ENCODE data around the gene SEPHS1. TPM values are rescaled to one million over a fixed set of nuclear protein-coding genes. Genes with fewer than 3 reads are reported as not detected.

SEPHS1 gene
- total and polyA plus RNA-seq, 2 donors (not counting 1 experiment from before 2014, with no cell fraction given), result 14.7 to 29.1 TPM

DNA sequence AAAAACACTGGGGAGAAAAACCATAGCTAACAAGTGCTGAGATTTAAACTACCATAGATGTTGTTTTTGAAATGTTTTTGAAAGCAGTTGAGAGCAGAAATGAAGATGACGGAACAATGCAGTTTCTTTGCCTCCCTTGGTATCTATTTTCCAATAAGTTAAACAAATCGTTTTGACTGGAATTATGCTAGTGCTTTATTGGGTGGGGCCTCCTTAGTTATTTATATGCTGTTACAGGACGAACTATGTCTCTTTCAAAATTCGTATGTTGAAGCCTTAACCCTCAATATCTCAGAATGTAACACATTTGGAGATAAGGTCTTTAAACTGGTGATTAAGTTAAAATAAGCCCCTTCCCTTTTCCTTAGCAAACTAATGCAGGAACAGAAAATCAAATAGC is 45.5 kb upstream of the SEPHS1 start:
- H3K9me3 ChIP-seq (ENCODE audit: control extremely low read depth in 1 of 3, control insufficient read depth in 2 of 3, insufficient read depth in 1 of 3, low read length in 2 of 3), result peaks cover 0 to 5% (median 1%) of the 10 kb centered on the region in 3 donors
- H3K4me3 ChIP-seq (ENCODE audit: control extremely low read depth in 1 of 5, extremely low read depth in 1 of 5, insufficient read depth in 1 of 5, low read depth in 2 of 5, low read length in 4 of 5), result no peak overlapping the region
- no peaks in the 10 kb centered on the region for H3K79me2 ChIP-seq (ENCODE audit: control insufficient read depth, insufficient read depth, low read length)
- DNase-seq (no peak), ATAC-seq (ENCODE audit: low read depth) (no peak)
- ChIA-PET CTCF (no interaction called here), POLR2A (no interaction called here)
- H4K20me1 ChIP-seq (ENCODE audit: control insufficient read depth, insufficient read depth, low read length, poor library complexity, severe bottlenecking), result no peaks in the 10 kb centered on the region
- intact Hi-C loops (cut with micrococcal nuclease), result no loop called here
- peaks cover 0 to 6% (median 0%) of the 10 kb centered on the region in 4 experiments for H3K27me3 ChIP-seq (replicated peaks in 1 of 4; ENCODE audit: control extremely low read depth in 1 of 4, control insufficient read depth in 3 of 4, insufficient read depth in 4 of 4, low read length in 3 of 4)
- no peak overlapping the region for H3K4me2 ChIP-seq (replicated peaks; ENCODE audit: low read depth, low read length, poor library complexity, severe bottlenecking)
- H3K27ac ChIP-seq (ENCODE audit: low read length in 2 of 2), result no peak overlapping the region
- Mint-ChIP-seq H3K4me3 (no peak overlapping the region), H3K27me3 (peaks cover 15% of the 10 kb centered on the region), H3K9me3 (ENCODE audit: insufficient read depth) (no peaks in the 10 kb centered on the region), H3K4me1 (peaks cover 16% of the 10 kb centered on the region), H3K27ac (no peak overlapping the region)
- WGBS (ENCODE audit: insufficient coverage), result no CpG with 5 or more reads among the region's 4 CpGs
- no peaks in the 10 kb centered on the region for H3K36me3 ChIP-seq (replicated peaks in 1 of 2; ENCODE audit: control extremely low read depth in 1 of 2, control insufficient read depth in 1 of 2, extremely low read depth in 1 of 2, insufficient read depth in 2 of 2, low read length in 1 of 2)
- H2AFZ ChIP-seq (ENCODE audit: insufficient read depth, low read depth, low read length, poor library complexity, severe bottlenecking), result no peak overlapping the region
- no peak for TF ChIP-seq EZH2 (IDR thresholded peaks at IDR 0.05; ENCODE audit: borderline replicate concordance, insufficient read depth, low read depth, low read length, poor library complexity, severe bottlenecking)
- TF ChIP-seq, protein P1, sequence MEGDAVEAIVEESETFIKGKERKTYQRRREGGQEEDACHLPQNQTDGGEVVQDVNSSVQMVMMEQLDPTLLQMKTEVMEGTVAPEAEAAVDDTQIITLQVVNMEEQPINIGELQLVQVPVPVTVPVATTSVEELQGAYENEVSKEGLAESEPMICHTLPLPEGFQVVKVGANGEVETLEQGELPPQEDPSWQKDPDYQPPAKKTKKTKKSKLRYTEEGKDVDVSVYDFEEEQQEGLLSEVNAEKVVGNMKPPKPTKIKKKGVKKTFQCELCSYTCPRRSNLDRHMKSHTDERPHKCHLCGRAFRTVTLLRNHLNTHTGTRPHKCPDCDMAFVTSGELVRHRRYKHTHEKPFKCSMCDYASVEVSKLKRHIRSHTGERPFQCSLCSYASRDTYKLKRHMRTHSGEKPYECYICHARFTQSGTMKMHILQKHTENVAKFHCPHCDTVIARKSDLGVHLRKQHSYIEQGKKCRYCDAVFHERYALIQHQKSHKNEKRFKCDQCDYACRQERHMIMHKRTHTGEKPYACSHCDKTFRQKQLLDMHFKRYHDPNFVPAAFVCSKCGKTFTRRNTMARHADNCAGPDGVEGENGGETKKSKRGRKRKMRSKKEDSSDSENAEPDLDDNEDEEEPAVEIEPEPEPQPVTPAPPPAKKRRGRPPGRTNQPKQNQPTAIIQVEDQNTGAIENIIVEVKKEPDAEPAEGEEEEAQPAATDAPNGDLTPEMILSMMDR (IDR thresholded peaks at IDR 0.05), result no peak
- no peak overlapping the region for H3K9ac ChIP-seq (ENCODE audit: low read length)
- H3K4me1 ChIP-seq (ENCODE audit: control insufficient read depth in 2 of 2, insufficient read depth in 2 of 2, low read length in 2 of 2), result peaks cover 0 to 3% of the 10 kb centered on the region in 2 donors

- Mint-ChIP-seq H3K4me3 (no peak overlapping the region), H3K27me3 (peaks cover 15% of the 10 kb centered on the region), H3K27ac (no peak overlapping the region), H3K9me3 (ENCODE audit: insufficient read depth) (no peaks in the 10 kb centered on the region), H3K4me1 (peaks cover 16% of the 10 kb centered on the region)
- no peak overlapping the region for H2AFZ ChIP-seq (ENCODE audit: insufficient read depth, low read depth, low read length, poor library complexity, severe bottlenecking)
- no peak overlapping the region for H3K4me2 ChIP-seq (replicated peaks; ENCODE audit: low read depth, low read length, poor library complexity, severe bottlenecking)
- no peak overlapping the region for H3K4me3 ChIP-seq (ENCODE audit: control extremely low read depth in 1 of 5, extremely low read depth in 1 of 5, insufficient read depth in 1 of 5, low read depth in 2 of 5, low read length in 4 of 5)
- intact Hi-C loops (cut with micrococcal nuclease), result no loop called here
- TF ChIP-seq, protein P1 (IDR thresholded peaks at IDR 0.05), result no peak
- no peak for TF ChIP-seq EZH2 (IDR thresholded peaks at IDR 0.05; ENCODE audit: borderline replicate concordance, insufficient read depth, low read depth, low read length, poor library complexity, severe bottlenecking)
- CTCF ChIA-PET, result no interaction called here
- no peak overlapping the region for H3K27ac ChIP-seq (ENCODE audit: low read length in 2 of 2)
- H3K27me3 ChIP-seq (replicated peaks in 1 of 4; ENCODE audit: control extremely low read depth in 1 of 4, control insufficient read depth in 3 of 4, insufficient read depth in 4 of 4, low read length in 3 of 4), result peaks cover 0 to 6% (median 0%) of the 10 kb centered on the region in 4 experiments
- H3K79me2 ChIP-seq (ENCODE audit: control insufficient read depth, insufficient read depth, low read length), result no peaks in the 10 kb centered on the region
- POLR2A ChIA-PET, result no interaction called here
- WGBS (ENCODE audit: insufficient coverage), result 100% methylated on average over 5 of the region's 5 CpGs
- H3K9ac ChIP-seq (ENCODE audit: low read length), result no peak overlapping the region
- peaks cover 0 to 5% (median 1%) of the 10 kb centered on the region in 3 donors for H3K9me3 ChIP-seq (ENCODE audit: control extremely low read depth in 1 of 3, control insufficient read depth in 2 of 3, insufficient read depth in 1 of 3, low read length in 2 of 3)
- no peaks in the 10 kb centered on the region for H4K20me1 ChIP-seq (ENCODE audit: control insufficient read depth, insufficient read depth, low read length, poor library complexity, severe bottlenecking)
- ATAC-seq (ENCODE audit: low read depth) (no peak), DNase-seq (no peak)
- no peaks in the 10 kb centered on the region for H3K36me3 ChIP-seq (replicated peaks in 1 of 2; ENCODE audit: control extremely low read depth in 1 of 2, control insufficient read depth in 1 of 2, extremely low read depth in 1 of 2, insufficient read depth in 2 of 2, low read length in 1 of 2)
- H3K4me1 ChIP-seq (ENCODE audit: control insufficient read depth in 2 of 2, insufficient read depth in 2 of 2, low read length in 2 of 2), result peaks cover 0 to 3% of the 10 kb centered on the region in 2 donors
Observed at GRCh38 chr10:13392701-13393100, 44.6 kb upstream of the SEPHS1 start.
